Smooth muscle cell (in vitro differentiated cells): ENCODE data around the gene FGF14. TPM values are rescaled to one million over a fixed set of nuclear protein-coding genes. Genes with fewer than 3 reads are reported as not detected.
"Not testable (repeated sequence)": the region's sequence is repeated elsewhere in the genome, so short reads cannot be mapped to it uniquely, and the experiment has no call there.

ENCODE experiments used
- DNase-seq: peaks from one replicate; lab custom pipeline; 2025; ENCODE audit not compliant: unreplicated experiment; lab: John Stamatoyannopoulos, UW
- H2AFZ ChIP-seq: fragments of 200-600 bp; sonication (generic); 2 replicates; pipeline ENCODE4 v1.6.0; 2016; ENCODE audit warnings: antibody characterized with exemption, low read depth, mild to moderate bottlenecking
- H3F3A ChIP-seq: fragments of 200-600 bp; sonication (generic); 2 replicates; pipeline ENCODE4 v1.6.0; 2017; ENCODE audit warnings: antibody characterized with exemption, low read depth
- H3K27ac ChIP-seq: fragments of 200-600 bp; sonication (generic); 2 replicates; pipeline ENCODE4 v1.5.1; 2016; ENCODE audit warnings: low read depth, mild to moderate bottlenecking
- H3K27me3 ChIP-seq: fragments of 200-600 bp; sonication (generic); 2 replicates; pipeline ENCODE4 v1.6.1; 2016; ENCODE audit warnings: low read depth, mild to moderate bottlenecking
- H3K36me3 ChIP-seq: fragments of 200-600 bp; sonication (generic); 2 replicates; pipeline ENCODE4 v1.5.1; 2016; ENCODE audit warnings: low read depth
- H3K4me1 ChIP-seq: fragments of 200-600 bp; sonication (generic); 2 replicates; pipeline ENCODE4 v1.5.1; 2016; ENCODE audit warnings: low read depth
- H3K4me2 ChIP-seq: fragments of 200-600 bp; sonication (generic); 2 replicates; pipeline ENCODE4 v1.6.0; 2016; ENCODE audit warnings: mild to moderate bottlenecking
- H3K4me3 ChIP-seq: fragments of 200-600 bp; sonication (generic); 2 replicates; pipeline ENCODE4 v1.5.1; 2016; ENCODE audit warnings: mild to moderate bottlenecking
- H3K79me2 ChIP-seq: fragments of 200-600 bp; sonication (generic); 2 replicates; pipeline ENCODE4 v1.6.0; 2016; ENCODE audit warnings: low read depth, mild to moderate bottlenecking
- H3K9ac ChIP-seq: fragments of 200-600 bp; sonication (generic); 2 replicates; pipeline ENCODE4 v1.6.0; 2016; ENCODE audit warnings: low read depth
- H3K9me3 ChIP-seq: fragments of 200-600 bp; sonication (generic); replicated peaks from 2 replicates; pipeline ENCODE4 v1.5.1; 2016; ENCODE audit warnings: low read depth
- H4K20me1 ChIP-seq: fragments of 200-600 bp; sonication (generic); 2 replicates; pipeline ENCODE4 v1.6.0; 2016; ENCODE audit warnings: low read depth
- WGBS: methylation state at CpG from one replicate; pipeline ENCODE4 v1.1.7; 2016; ENCODE audit warnings: low lambda C conversion rate; 5-methylcytosine and 5-hydroxymethylcytosine counted together
- polyA plus RNA-seq: library from polyadenylated mRNA; unstranded; fragments of >200 nt; fragmentation: Nextera tagmentation; extraction: Ambion mirVana; gene quantifications from 2 replicates; pipeline ENCODE4 v1.2.1, GENCODE V29; 2016
- total RNA-seq: library from RNA; depleted of rRNA; stranded (reverse); fragments of >200 nt; gene quantifications from 2 replicates; pipeline ENCODE4 v1.2.3, GENCODE V29; 2014
- TF ChIP-seq, protein P1 (sequence below): fragments of 200-600 bp; sonication (generic); IDR thresholded peaks from 2 replicates; pipeline ENCODE4 v1.5.1; 2017; ENCODE audit warnings: borderline replicate concordance, mild to moderate bottlenecking, antibody characterized with exemption; ENCODE audit not compliant: insufficient read depth, poor library complexity, severe bottlenecking

The FGF14 gene
- total and polyA plus RNA-seq, 2 experiments from 2014 or later = 0.23 TPM; not detected in 1

DNA sequence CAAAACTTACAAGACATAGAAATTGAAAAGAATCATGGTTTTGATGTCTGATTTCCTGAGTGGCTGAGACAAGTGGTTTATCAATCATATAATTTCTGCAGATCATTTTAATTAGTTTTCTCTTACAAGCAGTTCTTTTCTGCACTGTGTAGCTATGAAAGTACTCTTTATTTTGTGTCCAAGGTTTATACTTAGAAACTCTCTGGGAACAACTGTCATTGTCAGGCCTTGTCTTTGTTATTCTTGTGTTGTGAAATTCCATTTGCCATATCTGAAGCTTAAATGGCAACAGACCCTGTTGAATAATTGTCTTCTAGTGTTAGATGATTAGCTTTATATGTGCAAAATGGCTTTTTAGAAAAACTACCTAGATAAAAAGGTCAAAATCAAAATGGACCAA lies 312.1 kb downstream of the FGF14 start:
- Histone ChIP-seq H3F3A (no peaks in the 10 kb centered on the region), H3K4me1 (no peaks in the 10 kb centered on the region), H3K4me2 (no peak overlapping the region), H3K4me3 (no peak overlapping the region), H3K27me3 (no peaks in the 10 kb centered on the region), H3K9me3 (no peaks in the 10 kb centered on the region), H3K36me3 (no peaks in the 10 kb centered on the region), H3K27ac (no peak overlapping the region), H3K9ac (no peak overlapping the region), H2AFZ (no peak overlapping the region), H4K20me1 (no peaks in the 10 kb centered on the region), H3K79me2 (no peaks in the 10 kb centered on the region)
- TF ChIP-seq, protein P1, sequence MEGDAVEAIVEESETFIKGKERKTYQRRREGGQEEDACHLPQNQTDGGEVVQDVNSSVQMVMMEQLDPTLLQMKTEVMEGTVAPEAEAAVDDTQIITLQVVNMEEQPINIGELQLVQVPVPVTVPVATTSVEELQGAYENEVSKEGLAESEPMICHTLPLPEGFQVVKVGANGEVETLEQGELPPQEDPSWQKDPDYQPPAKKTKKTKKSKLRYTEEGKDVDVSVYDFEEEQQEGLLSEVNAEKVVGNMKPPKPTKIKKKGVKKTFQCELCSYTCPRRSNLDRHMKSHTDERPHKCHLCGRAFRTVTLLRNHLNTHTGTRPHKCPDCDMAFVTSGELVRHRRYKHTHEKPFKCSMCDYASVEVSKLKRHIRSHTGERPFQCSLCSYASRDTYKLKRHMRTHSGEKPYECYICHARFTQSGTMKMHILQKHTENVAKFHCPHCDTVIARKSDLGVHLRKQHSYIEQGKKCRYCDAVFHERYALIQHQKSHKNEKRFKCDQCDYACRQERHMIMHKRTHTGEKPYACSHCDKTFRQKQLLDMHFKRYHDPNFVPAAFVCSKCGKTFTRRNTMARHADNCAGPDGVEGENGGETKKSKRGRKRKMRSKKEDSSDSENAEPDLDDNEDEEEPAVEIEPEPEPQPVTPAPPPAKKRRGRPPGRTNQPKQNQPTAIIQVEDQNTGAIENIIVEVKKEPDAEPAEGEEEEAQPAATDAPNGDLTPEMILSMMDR = no peak
- no peak for DNase-seq

DNA sequence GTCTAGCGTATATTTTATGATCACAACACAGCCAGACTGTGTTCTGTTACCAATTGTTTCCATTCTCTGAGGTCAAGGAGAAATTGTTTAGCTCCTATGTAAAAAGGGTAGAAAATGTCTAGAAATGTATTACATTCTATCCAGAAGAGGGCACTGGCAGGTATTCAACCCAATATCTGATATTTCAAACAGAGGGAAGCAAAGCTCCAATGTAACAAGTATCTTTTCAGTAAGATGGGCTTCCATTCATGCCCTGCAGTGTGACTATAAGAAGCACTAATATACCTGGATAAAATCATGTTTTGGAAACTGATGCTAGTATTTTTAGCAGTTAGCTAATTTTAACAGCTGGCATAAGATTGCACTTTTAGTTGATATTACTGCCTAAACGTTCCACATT lies 312.7 kb downstream of the FGF14 start:
- Histone ChIP-seq H3K4me3 (no peak overlapping the region), H3K4me1 (no peaks in the 10 kb centered on the region), H3K27ac (no peak overlapping the region), H3K79me2 (no peaks in the 10 kb centered on the region), H3K9ac (no peak overlapping the region), H3F3A (no peaks in the 10 kb centered on the region), H3K27me3 (no peaks in the 10 kb centered on the region), H3K4me2 (no peak overlapping the region), H4K20me1 (no peaks in the 10 kb centered on the region), H3K36me3 (no peaks in the 10 kb centered on the region), H2AFZ (no peak overlapping the region), H3K9me3 (no peaks in the 10 kb centered on the region)
- WGBS = 83% methylated on average over 2 of the region's 2 CpGs
- TF ChIP-seq, protein P1 = peak; percentile 32
- DNase-seq = no peak

DNA sequence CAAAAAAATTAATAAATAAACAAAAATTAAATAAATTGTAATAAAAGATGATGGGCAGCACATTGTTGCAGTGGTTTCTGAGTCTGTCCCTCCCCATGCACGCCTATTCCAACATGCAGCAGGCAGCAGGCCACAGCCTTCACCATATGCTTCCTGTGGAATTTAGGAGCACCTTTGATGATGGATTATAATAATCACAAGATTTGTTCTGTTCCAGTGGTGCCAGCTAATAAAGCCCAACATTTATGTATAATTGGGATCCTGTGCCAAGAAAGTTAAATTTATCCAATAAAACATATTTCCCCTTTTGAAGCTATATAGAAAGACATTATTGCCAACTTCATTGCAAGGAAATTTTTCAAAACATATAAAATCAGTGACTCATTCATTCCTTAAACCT lies 328.6 kb downstream of the FGF14 start:
- Histone ChIP-seq H3K27ac (no peak overlapping the region), H2AFZ (no peak overlapping the region), H3K36me3 (no peaks in the 10 kb centered on the region), H3K4me1 (no peaks in the 10 kb centered on the region), H4K20me1 (no peaks in the 10 kb centered on the region), H3K9me3 (no peaks in the 10 kb centered on the region), H3K79me2 (no peaks in the 10 kb centered on the region), H3K4me3 (no peak overlapping the region), H3F3A (no peaks in the 10 kb centered on the region), H3K27me3 (no peaks in the 10 kb centered on the region), H3K9ac (no peak overlapping the region), H3K4me2 (no peak overlapping the region)
- 82% methylated on average over 1 of the region's 1 CpG for WGBS
- no peak for DNase-seq
- TF ChIP-seq, protein P1 = no peak

DNA sequence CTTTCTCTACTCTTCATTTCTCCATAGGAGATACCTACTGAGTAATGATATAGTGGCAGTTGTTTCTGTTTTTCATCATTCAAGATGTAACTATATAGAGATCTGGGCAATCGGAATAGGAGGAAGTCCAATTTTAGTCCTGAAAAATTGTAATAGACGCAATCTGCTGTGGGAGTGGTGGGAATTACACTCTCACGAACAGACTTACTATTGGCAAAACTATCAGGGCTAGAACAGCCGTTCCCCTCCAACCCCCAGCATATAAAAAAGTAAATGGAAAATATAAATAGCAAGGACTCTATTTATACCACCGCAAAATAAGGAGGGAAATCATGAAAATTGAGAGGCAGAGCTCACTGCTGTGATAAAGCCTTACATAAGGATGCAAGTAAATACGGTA lies 330.1 kb downstream of the FGF14 start:
- no peak overlapping the region for H2AFZ ChIP-seq
- no peaks in the 10 kb centered on the region for H3K4me1 ChIP-seq
- H3K9ac ChIP-seq = no peak overlapping the region
- 91% methylated on average over 6 of the region's 6 CpGs for WGBS
- H3K27me3 ChIP-seq = no peaks in the 10 kb centered on the region
- no peaks in the 10 kb centered on the region for H4K20me1 ChIP-seq
- H3K9me3 ChIP-seq = no peaks in the 10 kb centered on the region
- no peak overlapping the region for H3K27ac ChIP-seq
- H3K79me2 ChIP-seq = no peaks in the 10 kb centered on the region
- TF ChIP-seq, protein P1 = no peak
- DNase-seq = no peak
- H3K36me3 ChIP-seq = no peaks in the 10 kb centered on the region
- no peak overlapping the region for H3K4me2 ChIP-seq
- no peak overlapping the region for H3K4me3 ChIP-seq
- no peaks in the 10 kb centered on the region for H3F3A ChIP-seq

DNA sequence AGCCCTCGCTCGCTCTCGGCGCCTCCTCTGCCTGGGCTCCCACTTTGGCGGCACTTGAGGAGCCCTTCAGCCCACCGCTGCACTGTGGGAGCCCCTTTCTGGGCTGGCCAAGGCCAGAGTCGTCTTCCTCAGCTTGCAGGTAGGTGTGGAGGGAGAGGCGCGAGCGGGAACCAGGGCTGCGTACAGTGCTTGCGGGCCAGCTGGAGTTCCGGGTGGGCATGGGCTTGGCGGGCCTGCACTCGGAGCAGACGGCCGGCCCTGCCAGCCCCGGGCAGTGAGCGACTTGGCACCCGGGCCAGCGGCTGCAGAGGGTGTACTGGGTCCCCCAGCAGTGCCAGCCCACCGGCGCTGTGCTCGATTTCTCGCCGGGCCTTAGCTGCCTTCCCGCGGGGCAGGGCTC lies 333.5 kb downstream of the FGF14 start:
- not testable (repeated sequence) for H3K4me1 ChIP-seq, H3K27ac ChIP-seq, H3K9me3 ChIP-seq, DNase-seq, H3K4me3 ChIP-seq, H3K36me3 ChIP-seq, H3K4me2 ChIP-seq, H4K20me1 ChIP-seq, H3F3A ChIP-seq, H3K27me3 ChIP-seq, H3K9ac ChIP-seq, H2AFZ ChIP-seq, H3K79me2 ChIP-seq
- WGBS = 97% methylated on average over 21 of the region's 28 CpGs
